Hepatic stellate cell (primary cell): ENCODE measurements around the gene PGC.

Experiments used
- DNase-seq: peaks from one replicate; pipeline ENCODE4 v3.0.0; 2011; ENCODE audit warnings: low spot score

Gene PGC

GRCh38 chr6:41747256-41748101, at the start of gene PGC:
Gene PGC, minus strand, starts transcription at chr6:41747397. Its CDS starts 63 bp downstream, at chr6:41747334.
- no peak for DNase-seq

DNA sequence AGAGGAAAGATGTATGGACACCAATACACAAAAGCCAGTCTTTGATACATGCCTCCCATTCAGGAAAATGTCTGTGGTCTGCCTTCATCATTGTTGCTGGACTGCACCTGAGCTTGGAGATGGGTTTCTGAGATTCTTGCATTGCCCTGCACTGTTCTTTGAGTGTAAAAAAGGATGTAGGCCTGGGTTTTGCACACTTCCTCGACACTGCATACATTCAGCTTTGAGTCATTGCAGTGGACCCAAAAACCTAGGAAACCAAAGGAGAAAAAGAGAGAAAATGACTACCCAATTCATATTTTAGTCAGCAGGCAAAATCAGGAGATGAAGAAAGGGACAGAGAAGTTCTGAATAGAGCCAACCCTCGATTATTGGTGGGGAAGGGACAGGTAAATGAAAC, 49.3 kb upstream of the PGC start:
- DNase-seq = no peak

- no peak for DNase-seq
Measured at GRCh38 chr6:41791984-41792383, 44.8 kb upstream of the PGC start.

DNA sequence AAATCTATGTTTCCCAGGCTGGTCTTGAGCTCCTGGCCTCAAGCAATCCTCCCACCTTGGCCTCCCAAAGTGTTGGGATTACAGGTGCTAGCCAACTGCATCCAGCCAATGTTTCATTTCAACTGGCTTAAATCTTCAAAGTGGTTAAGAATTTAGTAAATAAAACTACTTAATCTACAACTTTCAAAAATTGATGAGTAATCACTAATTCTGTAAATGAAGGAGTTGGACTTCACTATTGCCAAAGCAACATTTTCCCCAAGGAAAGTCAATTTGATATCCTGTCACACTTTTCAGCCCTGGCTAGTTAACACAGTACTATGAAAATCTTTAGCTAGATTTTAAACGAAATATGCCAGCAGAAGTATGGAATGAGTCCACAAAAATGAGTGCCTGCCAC, 44.1 kb upstream of the PGC start:
- DNase-seq = no peak

DNA sequence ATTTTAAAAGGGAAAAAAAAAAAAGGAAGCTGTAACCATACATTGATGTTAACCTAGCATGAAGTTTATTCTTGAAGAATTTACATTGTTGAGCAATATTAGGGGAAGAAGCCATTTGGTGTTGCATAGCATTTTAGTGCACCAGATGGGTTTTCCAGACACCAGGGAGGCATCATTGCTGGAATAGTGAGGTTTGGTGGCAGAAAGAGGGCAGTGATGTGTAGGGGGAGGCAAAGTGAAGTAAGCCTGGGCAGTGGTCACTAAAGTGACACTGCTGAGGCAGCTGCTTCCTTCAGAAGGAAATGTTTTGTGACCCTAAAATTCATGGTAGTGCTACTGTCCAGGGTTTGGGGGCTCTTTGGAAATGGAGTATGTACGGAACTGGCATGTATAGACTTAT, 42.8 kb upstream of the PGC start:
- DNase-seq = no peak

DNA sequence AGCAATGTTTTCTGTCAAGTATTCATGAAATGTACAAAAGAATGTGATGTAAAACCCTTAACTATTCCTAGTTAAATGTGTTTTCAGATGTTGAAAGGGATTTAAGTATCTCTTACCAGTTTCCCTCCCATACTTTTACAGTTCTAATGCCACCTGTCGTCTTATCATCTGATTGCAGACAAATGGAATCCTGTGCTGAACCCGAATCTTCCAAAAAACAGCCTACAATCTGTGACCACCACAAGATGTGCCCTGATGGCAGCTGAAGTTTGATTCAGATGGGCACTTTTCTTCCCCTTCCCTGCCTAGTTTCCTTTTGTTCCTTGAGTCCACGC, 42.2 kb upstream of the PGC start:
- DNase-seq = no peak

DNA sequence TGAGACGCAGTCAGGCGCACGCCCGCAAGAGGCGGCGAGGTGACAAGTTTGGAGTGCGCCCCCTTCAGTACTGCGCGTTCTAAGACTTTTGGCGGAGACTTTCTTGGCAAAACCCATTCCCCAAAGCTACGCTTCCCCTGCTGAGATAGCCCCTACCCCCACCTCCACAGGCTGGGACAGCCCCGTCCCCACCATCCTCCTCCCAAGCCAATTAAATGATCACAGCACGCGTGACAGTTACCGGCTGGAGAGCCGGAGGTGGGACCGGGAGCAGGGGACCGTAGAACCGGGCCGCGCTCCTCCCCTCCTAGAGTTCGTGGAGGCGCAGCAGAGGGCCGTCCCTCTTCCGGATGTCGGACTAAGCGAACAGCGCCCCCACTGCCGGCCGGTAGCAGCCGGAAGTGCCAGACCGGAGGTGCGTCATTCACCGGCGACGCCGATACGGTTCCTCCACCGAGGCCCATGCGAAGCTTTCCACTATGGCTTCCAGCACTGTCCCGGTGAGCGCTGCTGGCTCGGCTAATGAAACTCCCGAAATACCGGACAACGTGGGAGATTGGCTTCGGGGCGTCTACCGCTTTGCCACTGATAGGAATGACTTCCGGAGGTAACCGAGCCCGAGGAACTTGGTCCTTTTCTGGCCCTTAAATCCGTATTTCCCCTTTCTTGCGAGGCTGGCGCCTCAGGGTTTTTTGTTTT, 40.2 kb upstream of the PGC start, which contains the start of gene TOMM6:
Gene TOMM6 (plus strand): TSS at position 476 of the 699 bp plus-strand sequence. CDS start 4 bp downstream, at position 480.
- peak; percentile 92 for DNase-seq

DNA sequence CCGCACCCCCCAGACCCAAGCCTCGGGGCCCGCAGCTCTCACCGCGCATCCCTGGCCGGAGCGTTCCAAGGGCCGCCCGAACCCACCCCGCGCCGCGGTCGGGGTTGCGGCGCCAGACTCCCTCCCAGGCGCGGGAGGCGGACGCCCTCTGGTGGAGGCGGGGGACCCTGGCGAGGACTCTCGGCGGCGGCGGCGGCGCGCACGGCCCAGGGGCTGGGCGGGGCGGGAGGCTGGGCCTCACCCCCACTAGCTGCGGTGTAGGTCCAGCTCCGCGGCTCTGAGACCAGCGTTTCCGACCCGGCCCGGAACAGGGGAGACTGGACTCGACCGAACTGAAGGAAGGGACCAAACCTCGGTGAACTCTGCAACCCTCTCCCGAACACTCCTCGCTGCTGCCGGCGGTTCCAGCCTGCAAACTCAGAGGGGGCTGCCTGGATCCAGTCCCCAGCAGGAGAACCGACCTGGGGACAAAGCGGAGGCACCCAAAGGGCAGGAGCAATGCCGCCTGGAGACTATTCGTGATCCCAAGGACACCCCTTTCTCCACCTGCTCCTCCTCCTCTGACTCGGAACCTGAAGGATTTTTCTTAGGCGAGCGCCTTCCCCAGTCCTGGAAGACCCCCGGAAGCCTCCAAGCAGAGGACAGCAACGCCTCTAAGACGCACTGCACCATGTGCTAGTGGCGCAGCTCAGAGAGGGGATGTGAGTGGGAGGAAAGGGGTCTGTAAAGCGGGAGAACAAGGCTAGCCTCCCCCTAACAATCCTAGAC, 39.4 kb upstream of the PGC start:
- peak; percentile 93 for DNase-seq

DNA sequence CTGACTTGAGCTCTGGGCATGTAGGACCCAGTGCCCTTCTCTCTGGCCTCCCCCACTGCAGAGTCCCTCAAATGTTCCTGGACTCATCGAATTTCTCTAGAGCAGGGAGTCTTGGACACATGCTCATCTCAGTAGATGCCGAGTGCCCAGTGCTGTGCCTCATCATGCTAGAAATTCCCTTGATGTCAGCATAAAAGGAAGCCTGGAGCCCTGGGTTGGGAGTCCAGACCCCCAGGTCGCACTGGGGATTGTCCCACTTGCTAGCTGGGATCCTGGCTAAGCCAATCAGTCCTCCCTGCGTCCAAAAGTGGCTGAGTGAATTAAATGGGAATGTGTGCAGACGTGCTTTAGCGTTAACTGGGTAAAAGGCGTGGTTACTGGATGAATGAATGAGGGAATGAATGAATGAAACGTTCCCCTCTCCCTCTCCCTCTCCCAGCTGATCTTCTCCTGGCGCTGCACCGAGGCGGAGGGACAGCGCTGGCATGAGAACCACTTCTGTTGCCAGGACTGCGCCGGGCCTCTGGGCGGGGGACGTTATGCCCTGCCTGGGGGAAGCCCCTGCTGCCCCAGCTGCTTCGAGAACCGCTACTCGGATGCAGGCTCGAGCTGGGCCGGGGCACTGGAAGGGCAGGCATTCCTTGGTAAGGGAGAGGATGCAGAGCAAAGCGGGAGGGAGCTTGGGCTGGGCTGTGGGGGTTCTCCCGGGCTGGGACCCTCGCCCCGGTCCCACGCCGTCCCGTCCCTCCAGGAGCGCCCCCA, 38.7 kb upstream of the PGC start:
- DNase-seq = no peak

DNA sequence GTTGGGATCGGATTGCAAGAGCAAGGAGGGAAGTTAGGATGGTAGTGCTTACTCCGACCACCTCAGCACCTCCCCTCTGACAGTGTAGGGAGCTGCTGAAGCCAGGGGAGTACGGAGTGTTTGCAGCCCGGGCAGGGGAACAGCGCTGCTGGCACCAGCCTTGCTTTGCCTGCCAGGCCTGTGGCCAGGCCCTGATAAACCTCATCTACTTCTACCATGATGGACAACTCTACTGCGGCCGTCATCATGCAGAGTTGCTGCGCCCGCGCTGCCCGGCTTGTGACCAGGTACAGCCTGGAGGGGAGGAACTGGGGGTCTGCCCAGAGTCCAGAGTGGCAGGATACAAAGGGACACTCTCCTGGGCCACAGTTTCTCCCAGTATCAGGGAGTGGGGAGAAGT, 38.1 kb upstream of the PGC start:
- no peak for DNase-seq

DNA sequence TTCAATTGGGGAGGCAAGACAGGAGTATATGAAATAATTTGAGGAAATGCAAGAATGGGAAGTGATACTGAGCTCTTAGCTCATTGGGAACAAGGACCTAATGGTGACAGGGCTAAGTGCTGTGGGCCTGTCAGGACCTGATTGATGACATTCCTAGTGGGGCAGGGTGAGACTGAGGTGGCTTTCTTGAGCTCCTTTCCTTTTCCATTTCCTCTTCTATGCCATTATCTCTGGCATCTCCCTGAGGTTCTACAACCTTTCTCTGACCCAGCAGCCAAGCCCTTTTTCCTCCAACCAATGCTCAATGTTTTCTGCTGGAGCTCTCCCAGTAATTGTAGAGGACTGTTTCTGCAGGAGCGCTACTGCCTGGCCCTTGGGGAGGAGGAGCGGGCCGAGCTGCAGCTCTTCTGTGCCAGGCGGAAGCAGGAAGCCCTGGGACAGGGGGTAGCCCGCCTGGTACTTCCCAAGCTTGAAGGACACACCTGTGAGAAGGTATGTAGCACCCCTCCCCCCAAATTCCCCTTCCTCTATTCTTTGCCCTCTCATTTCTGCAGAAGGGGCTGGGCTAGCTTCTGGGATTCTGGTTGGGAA, 37.5 kb upstream of the PGC start:
- no peak for DNase-seq

DNA sequence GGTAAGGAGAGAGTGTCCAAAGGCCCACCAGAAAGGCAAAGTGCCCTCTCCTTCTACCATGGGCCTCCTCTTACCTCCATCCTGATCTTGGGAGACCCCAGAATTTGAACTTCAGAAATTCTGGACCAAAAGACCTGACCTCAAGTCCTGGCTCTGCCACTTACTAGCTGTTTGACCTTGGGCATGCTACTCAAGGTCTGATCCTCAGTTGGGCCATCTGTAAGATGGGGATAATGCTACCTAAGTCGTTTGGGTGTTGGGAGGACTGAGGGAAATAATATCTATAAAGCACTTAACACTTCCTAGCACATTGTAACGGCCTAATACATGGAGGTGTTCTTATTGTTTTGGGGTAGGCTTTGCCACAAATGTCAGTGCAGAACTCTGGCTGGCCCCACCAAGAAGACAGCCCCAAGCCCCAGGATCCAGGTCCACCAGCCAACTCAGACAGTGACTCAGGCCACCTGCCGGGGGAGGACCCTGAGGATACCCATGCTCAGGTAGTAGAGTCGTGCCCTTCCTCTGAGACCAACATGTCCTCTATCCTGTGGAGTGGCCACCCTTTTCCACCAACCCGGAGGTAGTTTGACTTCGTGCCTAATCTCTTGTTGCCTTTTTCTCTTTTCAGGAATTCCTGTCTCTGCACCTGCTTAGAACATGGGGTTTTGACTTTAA, 36.0 kb upstream of the PGC start:
- no peak for DNase-seq

GRCh38 chr6:41781366-41781730, 34.2 kb upstream of the PGC start:
- no peak for DNase-seq

- peak; percentile 50 for DNase-seq
Measured at GRCh38 chr6:41780551-41781365, 33.6 kb upstream of the PGC start, which contains the start of gene PRICKLE4. Gene PRICKLE4, plus strand, starts transcription at chr6:41780782. Its CDS starts 2,692 bp downstream, at chr6:41783474.

DNA sequence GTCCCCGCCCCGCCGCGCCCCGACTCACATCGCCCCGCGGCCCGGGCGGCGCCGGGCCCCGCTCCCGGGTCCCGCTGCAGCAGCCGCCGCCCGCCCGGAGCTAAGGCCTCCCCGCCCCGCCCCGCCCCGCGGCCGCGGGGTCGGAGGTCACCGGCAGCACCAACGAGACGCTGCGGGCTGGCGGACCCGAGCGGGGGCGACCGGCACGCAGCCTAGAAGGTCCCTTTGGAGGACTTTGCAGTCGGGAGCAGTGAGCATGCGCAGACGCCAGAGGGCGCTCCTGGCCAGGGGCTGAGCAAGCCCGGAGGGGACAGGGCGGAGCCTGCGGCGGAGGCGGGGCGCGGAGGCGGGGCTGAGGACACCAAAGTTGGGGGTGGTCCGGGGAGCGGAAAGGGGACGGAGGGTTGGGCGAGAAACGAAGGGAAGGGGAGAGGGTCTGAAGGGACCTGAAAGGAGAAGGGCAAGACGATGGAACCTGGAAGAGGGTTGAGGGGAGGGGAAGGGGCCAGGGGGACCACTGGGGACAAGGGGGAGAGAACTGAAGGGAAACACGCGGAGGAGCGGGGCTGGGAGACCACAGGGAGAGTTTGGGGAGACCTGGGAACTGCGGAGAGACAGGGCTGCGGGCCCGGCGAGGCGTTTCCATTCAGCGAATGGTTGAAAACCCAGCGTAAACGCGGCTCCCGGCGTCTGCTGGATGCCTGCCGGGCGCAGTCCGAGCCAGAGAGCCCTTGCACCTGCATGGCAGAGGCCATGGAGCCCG, 32.8 kb upstream of the PGC start, which contains the start of gene FRS3:
Gene FRS3 (minus strand): TSS at position 113 of the 763 bp plus-strand sequence. CDS start 2,913 bp downstream, outside the sequence.
- DNase-seq = peak; percentile 98

GRCh38 chr6:41779336-41779735, 32.1 kb upstream of the PGC start:
- no peak for DNase-seq

GRCh38 chr6:41778895-41779294, 31.7 kb upstream of the PGC start:
- DNase-seq = no peak

- no peak for DNase-seq
Measured at GRCh38 chr6:41777551-41778285, 30.5 kb upstream of the PGC start.
